SK-N-SH (cell line): ENCODE results near the gene DLG2. TPM values are rescaled to one million over a fixed set of nuclear protein-coding genes. Genes with fewer than 3 reads are reported as not detected.

Experiments
- CTCF ChIA-PET: fragments of 300-600, 350-600 bp; formaldehyde crosslinking; extraction: SDS; loops from one replicate; lab custom pipeline; 2021; lab: Yijun Ruan, JAX
- POLR2A ChIA-PET: fragments of 350-600 bp; sonication (Branson Sonifier 250); formaldehyde crosslinking; extraction: SDS; loops from one replicate; lab custom pipeline; 2020; ENCODE audit warnings: antibody characterized with exemption, inconsistent platforms; lab: Yijun Ruan, JAX
- DNase-seq: peaks from one replicate; pipeline ENCODE4 v3.0.0; 2012
- H2AFZ ChIP-seq: fragments of 200-600 bp; sonication (generic); 2 replicates; pipeline ENCODE4 v1.8.1; 2016; ENCODE audit warnings: antibody characterized with exemption, mild to moderate bottlenecking, low read depth
- H3F3A ChIP-seq: fragments of 200-600 bp; sonication (generic); replicated peaks from 2 replicates; pipeline ENCODE3; 2016; ENCODE audit warnings: antibody characterized with exemption, mild to moderate bottlenecking; ENCODE audit not compliant: insufficient read depth
- H3K27ac ChIP-seq, 2 experiments: fragments of 200-500 bp in 1 of 2; fragments of 200-600 bp in 1 of 2; sonication (Bioruptor generic) in 1 of 2; sonication (generic), shearing (Covaris generic) in 1 of 2; 2 replicates each; pipeline versions ENCODE4 v1.5.1 to v1.6.1; 2014 to 2016; ENCODE audit warnings: low read depth in 2 of 2, inconsistent platforms in 1 of 2, low read length in 1 of 2, mild to moderate bottlenecking in 1 of 2, mixed read lengths in 1 of 2
- H3K27me3 ChIP-seq: fragments of 200-600 bp; sonication (generic), shearing (Covaris generic); 2 replicates; pipeline ENCODE4 v1.6.1; 2016; ENCODE audit warnings: mixed run types; ENCODE audit not compliant: insufficient read depth
- H3K36me3 ChIP-seq, 2 experiments: fragments of 200-500 bp in 1 of 2; fragments of 200-600 bp in 1 of 2; sonication (Bioruptor generic) in 1 of 2; sonication (generic) in 1 of 2; replicated peaks in 1 of 2; 2 replicates each; pipeline versions ENCODE3 to v1.5.1; 2014 to 2016; ENCODE audit warnings: low read length in 1 of 2, mild to moderate bottlenecking in 1 of 2; ENCODE audit not compliant: insufficient read depth in 2 of 2, control insufficient read depth in 1 of 2
- H3K4me1 ChIP-seq, 2 experiments: fragments of 200-500 bp in 1 of 2; fragments of 200-600 bp in 1 of 2; sonication (Bioruptor generic) in 1 of 2; sonication (generic), shearing (Covaris generic) in 1 of 2; 2 replicates each; pipeline versions ENCODE4 v1.5.1 to v1.6.1; 2014 to 2016; ENCODE audit warnings: low read depth in 1 of 2, low read length in 1 of 2, mixed run types in 1 of 2; ENCODE audit not compliant: insufficient read depth in 2 of 2, control insufficient read depth in 1 of 2
- H3K4me2 ChIP-seq: fragments of 200-600 bp; sonication (generic), shearing (Covaris generic); 2 replicates; pipeline ENCODE4 v1.6.1; 2017; ENCODE audit warnings: mixed run types
- H3K4me3 ChIP-seq, 2 experiments: fragments of 200-500 bp in 1 of 2; fragments of 200-600 bp in 1 of 2; sonication (Bioruptor generic) in 1 of 2; sonication (generic), shearing (Covaris generic) in 1 of 2; 2 replicates each; pipeline versions ENCODE4 v1.5.1 to v1.8.1; 2014 to 2016; ENCODE audit warnings: low read depth in 2 of 2, inconsistent platforms in 1 of 2, low read length in 1 of 2, mild to moderate bottlenecking in 1 of 2, mixed read lengths in 1 of 2, moderate library complexity in 1 of 2
- H3K79me2 ChIP-seq: fragments of 200-600 bp; sonication (generic); 2 replicates; pipeline ENCODE4 v1.8.1; 2017; ENCODE audit warnings: mild to moderate bottlenecking; ENCODE audit not compliant: insufficient read depth
- H3K9ac ChIP-seq: fragments of 200-600 bp; sonication (generic); 2 replicates; pipeline ENCODE4 v1.6.1; 2017; ENCODE audit warnings: mixed run types
- H3K9me2 ChIP-seq: fragments of 200-600 bp; sonication (generic); 2 replicates; pipeline ENCODE4 v1.6.1; 2017; ENCODE audit warnings: mixed run types
- H3K9me3 ChIP-seq: fragments of 200-600 bp; sonication (generic); 2 replicates; pipeline ENCODE4 v1.6.1; 2017; ENCODE audit warnings: mixed run types, mild to moderate bottlenecking, moderate library complexity
- H4K20me1 ChIP-seq: fragments of 200-600 bp; sonication (generic); 2 replicates; pipeline ENCODE4 v1.6.1; 2017; ENCODE audit warnings: mild to moderate bottlenecking, mixed run types; ENCODE audit not compliant: insufficient read depth
- ELF1 ChIP-seq: IDR thresholded peaks from 2 replicates; pipeline ENCODE4 v1.4.0; 2012
- EP300 ChIP-seq, 2 experiments: IDR thresholded peaks; 2 replicates each; pipeline versions ENCODE4 v1.4.0 to v1.6.1; 2012; ENCODE audit warnings: borderline replicate concordance in 1 of 2, low read depth in 1 of 2, low read length in 1 of 2
- EZH2phosphoT487 ChIP-seq: fragments of 200-600 bp; sonication (generic); IDR thresholded peaks from 2 replicates; pipeline ENCODE4 v1.6.1; 2017; ENCODE audit warnings: low read depth, mixed run types, mild to moderate bottlenecking, antibody characterized with exemption, moderate library complexity, borderline replicate concordance
- FOSL2 ChIP-seq: IDR thresholded peaks from 2 replicates; pipeline ENCODE4 v1.4.0; 2012; ENCODE audit warnings: low read depth, mild to moderate bottlenecking, moderate library complexity, borderline replicate concordance
- FOXJ3 ChIP-seq: sonication (generic); formaldehyde crosslinking; IDR thresholded peaks from 2 replicates; pipeline ENCODE4 v1.5.1; 2020; ENCODE audit warnings: mild to moderate bottlenecking, missing genetic modification reagents
- MEF2A ChIP-seq: IDR thresholded peaks from 2 replicates; pipeline ENCODE4 v1.4.0; 2012; ENCODE audit warnings: low read depth, borderline replicate concordance
- NFIC ChIP-seq: IDR thresholded peaks from 2 replicates; pipeline ENCODE4 v1.4.0; 2012; ENCODE audit warnings: borderline replicate concordance
- RCOR1 ChIP-seq: fragments of 150-350 bp; IDR thresholded peaks from 2 replicates; pipeline ENCODE4 v1.6.1; 2017; ENCODE audit warnings: antibody characterized with exemption, low read length
- REST ChIP-seq: IDR thresholded peaks from 2 replicates; pipeline ENCODE4 v1.6.1; 2012; ENCODE audit warnings: mild to moderate bottlenecking, low read depth, low read length, moderate library complexity
- SIN3A ChIP-seq: IDR thresholded peaks from 2 replicates; pipeline ENCODE4 v1.6.1; 2012; ENCODE audit warnings: low read depth, mild to moderate bottlenecking, low read length, moderate library complexity, borderline replicate concordance
- SMC3 ChIP-seq: IDR thresholded peaks from 2 replicates; pipeline ENCODE4 v1.6.1; 2012; ENCODE audit warnings: low read depth, low read length, improper control_type of control experiment
- TAF1 ChIP-seq: IDR thresholded peaks from 2 replicates; pipeline ENCODE4 v1.6.1; 2012; ENCODE audit warnings: low read depth, mild to moderate bottlenecking, low read length, moderate library complexity, borderline replicate concordance
- TCF12 ChIP-seq: IDR thresholded peaks from 2 replicates; pipeline ENCODE4 v1.4.0; 2012
- USF1 ChIP-seq: IDR thresholded peaks from 2 replicates; pipeline ENCODE4 v1.4.0; 2012; ENCODE audit warnings: low read depth, borderline replicate concordance
- YY1 ChIP-seq: IDR thresholded peaks from 2 replicates; pipeline ENCODE4 v1.4.0; 2012; ENCODE audit warnings: low read depth, mild to moderate bottlenecking
- WGBS: methylation state at CpG from one replicate; pipeline ENCODE4 v1.1.6; 2017; ENCODE audit warnings: low lambda C conversion rate; 5-methylcytosine and 5-hydroxymethylcytosine counted together
- polyA plus RNA-seq, 3 experiments: library from polyadenylated mRNA; depleted of rRNA; stranded (reverse); fragments of >200 nt; gene quantifications; 2 replicates each; pipeline ENCODE4 v1.2.3, GENCODE V29; 2012
- TF ChIP-seq, protein P1 (sequence below): IDR thresholded peaks from 2 replicates; pipeline ENCODE4; 2012

DLG2 gene
- polyA plus RNA-seq, 1 of the 3 experiments (the other 2 are of a cell fraction), result 0.21 TPM

DNA sequence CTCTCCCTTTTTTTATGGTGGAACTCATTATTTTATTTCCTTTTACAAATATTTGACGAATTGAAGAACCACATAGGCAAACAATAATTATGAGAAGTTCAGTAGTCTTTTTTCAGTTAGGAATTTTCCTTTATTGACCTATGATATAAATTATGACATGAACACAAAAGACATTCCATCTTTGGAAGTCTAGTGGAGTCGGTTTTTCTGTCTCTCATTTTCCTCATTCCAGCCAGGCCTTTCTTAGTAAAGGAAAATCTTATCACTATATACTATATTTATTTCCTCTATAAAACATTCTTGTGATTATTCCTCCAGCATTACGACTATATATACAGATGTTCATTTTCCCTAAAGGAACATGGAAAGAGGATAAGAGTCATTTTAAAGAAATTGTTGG is 1046.1 kb downstream of the DLG2 start:
- ChIA-PET POLR2A (no interaction called here), CTCF (interaction anchor here (1.6 kb wide), 1 partner anchor 17 kb away, joined by 5 read pairs; no protein-coding TSS in a partner anchor)
- H2AFZ ChIP-seq, result no peak overlapping the region
- no peak overlapping the region for H3K4me3 ChIP-seq
- H3K9me3 ChIP-seq, result no peaks in the 10 kb centered on the region
- TF ChIP-seq MEF2A, result no peak
- TF ChIP-seq RCOR1, result no peak
- TF ChIP-seq REST, result no peak
- TF ChIP-seq TAF1, result no peak
- TF ChIP-seq SIN3A, result no peak
- TF ChIP-seq, protein P1, sequence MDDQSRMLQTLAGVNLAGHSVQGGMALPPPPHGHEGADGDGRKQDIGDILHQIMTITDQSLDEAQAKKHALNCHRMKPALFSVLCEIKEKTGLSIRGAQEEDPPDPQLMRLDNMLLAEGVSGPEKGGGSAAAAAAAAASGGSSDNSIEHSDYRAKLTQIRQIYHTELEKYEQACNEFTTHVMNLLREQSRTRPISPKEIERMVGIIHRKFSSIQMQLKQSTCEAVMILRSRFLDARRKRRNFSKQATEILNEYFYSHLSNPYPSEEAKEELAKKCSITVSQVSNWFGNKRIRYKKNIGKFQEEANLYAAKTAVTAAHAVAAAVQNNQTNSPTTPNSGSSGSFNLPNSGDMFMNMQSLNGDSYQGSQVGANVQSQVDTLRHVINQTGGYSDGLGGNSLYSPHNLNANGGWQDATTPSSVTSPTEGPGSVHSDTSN, result no peak
- TF ChIP-seq SMC3, result no peak
- TF ChIP-seq TCF12, result no peak
- TF ChIP-seq ELF1, result no peak
- no peak for TF ChIP-seq FOXJ3
- no peak for TF ChIP-seq USF1
- TF ChIP-seq EP300 (IDR thresholded peaks at IDR 0.05; ENCODE audit: borderline replicate concordance in 1 of 2, low read depth in 1 of 2, low read length in 1 of 2), result no peak
- no peak for TF ChIP-seq FOSL2
- TF ChIP-seq YY1, result no peak
- no peak for TF ChIP-seq EZH2phosphoT487
- TF ChIP-seq NFIC, result no peak
- H3F3A ChIP-seq, result no peaks in the 10 kb centered on the region
- WGBS, result 16% methylated on average over 3 of the region's 3 CpGs
- no peak overlapping the region for H3K4me2 ChIP-seq
- H3K9ac ChIP-seq, result no peak overlapping the region
- DNase-seq, result no peak
- H3K27me3 ChIP-seq, result no peaks in the 10 kb centered on the region
- no peaks in the 10 kb centered on the region for H3K36me3 ChIP-seq
- no peaks in the 10 kb centered on the region for H3K79me2 ChIP-seq
- H3K27ac ChIP-seq, result no peak overlapping the region
- no peaks in the 10 kb centered on the region for H3K4me1 ChIP-seq
- no peaks in the 10 kb centered on the region for H4K20me1 ChIP-seq
- H3K9me2 ChIP-seq, result no peaks in the 10 kb centered on the region
